Frontal cortex (tissue), 4 donors: ENCODE data around the gene LIN28B. TPM values are rescaled to one million over a fixed set of nuclear protein-coding genes. Genes with fewer than 3 reads are reported as not detected.
"Not testable (repeated sequence)": the region's sequence is repeated elsewhere in the genome, so short reads cannot be mapped to it uniquely, and the experiment has no call there.

ENCODE experiments used
- DNase-seq, 2 donors: peaks; one replicate each; pipeline ENCODE4 v3.0.0; 2012; ENCODE audit warnings: low spot score in 2 of 2
- FAIRE-seq: peaks from 2 replicates; lab custom pipeline; 2012; peaks lifted over from hg19 to GRCh38; lab: Jason Lieb, UNC
- total RNA-seq: library from RNA; depleted of rRNA; stranded (reverse); fragments of >200 nt; gene quantifications from one replicate; pipeline ENCODE4 v1.2.3, GENCODE V29; 2014
- donor health status: control.
- donor health status: control.
- donor health status: control.

The LIN28B gene
- total RNA-seq, 1 donor from 2014 or later = 0.41 TPM

DNA sequence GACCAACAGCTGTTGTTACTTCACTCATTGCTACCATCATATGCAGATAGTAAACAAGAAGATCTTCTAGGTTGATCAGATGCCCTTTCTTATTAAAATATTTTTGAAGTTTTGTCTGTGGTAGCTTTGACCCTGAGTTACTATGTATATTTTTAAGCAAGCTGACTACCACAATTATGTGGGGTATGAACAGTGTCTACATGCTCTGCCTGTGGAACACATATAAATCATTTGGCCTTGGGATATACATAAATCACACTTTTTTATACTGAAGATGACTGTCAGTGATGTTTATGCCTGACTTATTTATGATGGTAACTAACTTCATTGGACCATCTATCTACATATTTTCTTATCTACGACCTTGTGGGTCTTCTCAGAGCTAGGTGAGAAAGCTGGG, 44.2 kb downstream of the LIN28B start:
- no peak for FAIRE-seq
- no peak for DNase-seq

DNA sequence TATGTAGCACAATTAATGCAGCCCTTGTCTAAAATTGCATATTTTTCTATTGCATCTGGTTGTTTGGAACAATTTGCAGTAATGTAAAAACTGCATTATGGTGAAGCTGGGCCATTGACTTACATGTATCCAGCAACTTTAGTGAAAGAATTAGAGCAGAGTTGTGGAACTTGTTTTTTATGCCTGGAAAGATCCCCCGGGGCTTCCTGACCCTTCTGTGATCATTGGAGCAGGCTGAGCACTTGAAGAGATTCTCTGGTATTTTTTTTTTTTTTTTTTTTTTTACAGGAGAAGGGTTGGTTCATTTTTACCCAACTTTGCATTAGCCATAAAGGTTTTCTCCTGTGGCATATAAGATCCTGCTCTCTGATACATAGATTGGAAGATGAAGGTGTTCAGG, 45.0 kb downstream of the LIN28B start:
- FAIRE-seq = no peak
- no peak for DNase-seq

DNA sequence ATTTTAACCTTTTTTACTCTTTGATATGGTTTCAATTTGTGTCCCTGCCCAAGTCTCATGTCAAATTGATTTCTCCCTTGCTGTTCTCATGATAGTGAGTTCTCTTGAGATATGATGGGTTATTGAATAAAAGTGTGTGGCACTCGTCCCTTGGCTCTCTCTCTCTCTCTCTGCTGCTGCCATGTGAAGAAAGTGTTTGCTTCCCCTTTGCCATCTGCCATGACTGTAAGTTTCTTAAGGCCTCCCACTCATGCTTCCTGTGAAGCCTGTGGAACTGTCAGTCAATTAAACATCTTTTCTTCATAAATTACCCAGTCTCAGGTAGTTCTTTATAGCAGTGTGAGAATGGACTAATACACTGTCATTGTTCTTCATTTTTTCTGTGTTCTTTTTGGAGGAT, 48.5 kb downstream of the LIN28B start:
- FAIRE-seq (no peak), DNase-seq (no peak)

DNA sequence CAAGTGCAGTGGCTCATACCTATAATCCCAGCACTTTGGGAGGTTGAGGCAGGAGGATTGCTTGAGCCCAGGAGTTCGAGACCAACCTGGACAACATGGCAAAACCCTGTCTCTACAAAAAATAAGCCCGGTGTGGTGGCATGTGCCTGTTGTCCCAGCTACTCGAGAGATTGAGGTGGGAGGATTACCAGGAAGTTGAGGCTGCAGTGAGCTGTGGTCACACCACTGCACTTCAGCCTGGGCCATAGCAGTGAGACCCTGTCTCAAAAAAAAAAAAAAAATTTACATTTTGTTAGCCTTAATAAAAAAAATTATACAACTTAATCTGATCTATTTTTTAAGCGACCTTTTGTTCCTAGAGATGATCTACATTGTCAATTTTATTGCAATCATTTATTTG, 56.6 kb downstream of the LIN28B start:
- not testable (repeated sequence) for FAIRE-seq, DNase-seq

DNA sequence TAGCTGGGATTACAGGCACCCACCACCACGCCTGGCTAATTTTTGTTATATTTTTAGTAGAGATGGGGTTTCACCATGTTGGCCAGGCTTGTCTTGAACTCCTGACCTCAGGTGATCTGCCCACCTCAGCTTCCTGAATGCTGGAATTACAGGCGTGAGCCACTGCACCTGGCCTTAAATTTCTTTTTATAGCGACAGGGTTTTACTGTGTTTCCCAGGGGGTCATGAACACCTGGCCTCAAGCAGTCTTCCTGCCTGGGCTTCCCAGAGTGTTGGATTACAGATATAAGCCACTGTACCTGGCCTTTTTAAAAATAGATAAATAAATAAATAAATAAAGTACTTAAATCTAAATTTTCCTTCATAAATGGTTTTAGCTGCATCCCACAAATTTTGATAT, 57.5 kb downstream of the LIN28B start:
- DNase-seq (no peak), FAIRE-seq (no peak)

GRCh38 chr6:105014954-105015353, 58.0 kb downstream of the LIN28B start:
- no peak for DNase-seq
- FAIRE-seq = no peak

GRCh38 chr6:105015482-105015881, 58.6 kb downstream of the LIN28B start:
- DNase-seq (no peak), FAIRE-seq (no peak)

GRCh38 chr6:105019285-105019684, 62.4 kb downstream of the LIN28B start:
- FAIRE-seq = no peak
- DNase-seq = no peak

GRCh38 chr6:105021399-105021798, 64.5 kb downstream of the LIN28B start:
- DNase-seq = no peak
- no peak for FAIRE-seq

DNA sequence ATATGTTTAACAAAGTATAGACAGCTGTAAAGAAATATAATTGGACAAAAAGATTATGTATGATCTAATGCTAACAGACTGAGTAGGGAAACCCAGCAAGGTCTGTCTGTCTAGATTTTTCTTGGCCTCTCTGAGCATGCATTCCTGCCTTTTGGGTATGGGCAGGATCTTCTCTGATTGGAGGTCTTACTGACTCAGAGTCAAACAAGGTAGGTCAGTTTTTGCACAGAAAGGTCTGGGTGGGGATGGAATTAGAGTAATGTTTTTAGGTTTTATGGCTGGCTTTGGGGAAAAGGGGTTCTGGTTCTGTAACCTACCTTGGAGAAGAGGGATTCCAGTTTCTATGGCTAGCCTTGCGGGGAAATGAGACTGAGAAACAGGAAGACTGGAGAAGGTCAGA, 65.5 kb downstream of the LIN28B start:
- no peak for FAIRE-seq
- no peak for DNase-seq

GRCh38 chr6:105024803-105025202, 67.9 kb downstream of the LIN28B start:
- FAIRE-seq (no peak), DNase-seq (no peak)

GRCh38 chr6:105028898-105029297, 72.0 kb downstream of the LIN28B start:
- FAIRE-seq = no peak
- no peak for DNase-seq

DNA sequence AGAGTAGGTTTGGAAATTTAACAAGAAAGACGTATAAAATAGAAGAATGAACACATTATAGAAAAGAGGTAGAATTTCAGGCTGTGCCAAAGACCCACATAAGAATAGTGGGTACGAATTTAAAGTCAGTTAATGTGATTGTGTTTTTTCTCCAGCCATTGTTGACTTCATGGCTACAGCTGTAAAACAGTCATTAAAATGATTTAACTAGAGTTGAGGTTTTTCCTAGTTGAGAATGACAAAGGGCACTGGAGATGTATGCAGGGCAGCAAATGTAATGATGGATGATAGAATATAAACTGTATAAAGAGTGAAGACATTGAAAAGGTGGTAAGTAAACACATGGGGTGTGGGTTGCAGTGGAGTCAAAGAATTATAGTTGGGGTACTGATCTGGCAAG, 72.7 kb downstream of the LIN28B start:
- FAIRE-seq (no peak), DNase-seq (no peak)

GRCh38 chr6:105034470-105034869, 77.6 kb downstream of the LIN28B start:
- FAIRE-seq = no peak

DNA sequence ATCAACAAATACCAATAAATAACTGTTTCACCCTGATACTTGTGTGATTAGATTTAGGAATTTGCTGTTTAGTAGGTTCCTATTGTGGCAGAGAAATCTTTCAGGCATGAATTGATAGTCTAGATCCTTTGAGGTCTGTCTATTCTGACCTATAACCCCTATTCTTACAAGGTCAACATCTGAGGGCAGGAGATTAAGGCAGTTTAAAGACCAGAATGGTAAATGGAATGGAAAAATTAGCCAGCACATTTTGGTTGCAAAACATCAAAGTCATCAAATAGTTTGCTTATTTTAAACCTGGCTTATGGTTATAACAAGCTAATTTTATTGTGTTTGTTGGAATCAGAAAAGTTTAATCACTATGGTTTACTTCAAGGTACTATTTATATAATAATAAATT, 78.4 kb downstream of the LIN28B start:
- no peak for FAIRE-seq
- no peak for DNase-seq

More at GRCh38 chr6:105034470-105034869, 77.6 kb downstream of the LIN28B start:
- DNase-seq = no peak

- no peak for FAIRE-seq
- no peak for DNase-seq
Measured at GRCh38 chr6:105036351-105036750, 79.4 kb downstream of the LIN28B start.

GRCh38 chr6:105038259-105038658, 81.4 kb downstream of the LIN28B start:
- DNase-seq (no peak), FAIRE-seq (no peak)

- FAIRE-seq = no peak
Measured at GRCh38 chr6:105041880-105042279, 85.0 kb downstream of the LIN28B start.

DNA sequence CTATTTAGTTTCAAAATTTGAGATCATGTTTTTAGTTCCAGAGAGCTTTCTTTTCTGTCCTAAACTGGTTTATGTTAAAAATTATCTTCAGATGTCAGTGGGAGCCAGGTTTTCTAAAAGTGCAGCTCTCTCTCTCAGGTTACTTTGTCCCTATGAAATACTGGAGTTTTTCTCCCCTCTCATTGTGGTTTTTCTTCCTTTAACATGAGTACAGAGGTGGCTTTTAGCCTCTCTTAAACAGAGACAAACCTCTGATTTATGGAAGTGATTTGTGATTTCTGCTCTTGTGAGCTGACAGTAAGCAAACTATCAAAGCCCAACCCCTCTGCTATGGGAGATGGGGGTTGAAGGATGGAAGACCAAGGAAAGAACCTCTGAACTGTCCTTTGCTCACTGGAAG, 85.7 kb downstream of the LIN28B start:
- DNase-seq = no peak
- no peak for FAIRE-seq

More at GRCh38 chr6:105041880-105042279, 85.0 kb downstream of the LIN28B start:
- DNase-seq = no peak

- DNase-seq = no peak
- no peak for FAIRE-seq
Measured at GRCh38 chr6:105043979-105044378, 87.1 kb downstream of the LIN28B start.

- no peak for FAIRE-seq
Measured at GRCh38 chr6:105045526-105045925, 88.6 kb downstream of the LIN28B start.

DNA sequence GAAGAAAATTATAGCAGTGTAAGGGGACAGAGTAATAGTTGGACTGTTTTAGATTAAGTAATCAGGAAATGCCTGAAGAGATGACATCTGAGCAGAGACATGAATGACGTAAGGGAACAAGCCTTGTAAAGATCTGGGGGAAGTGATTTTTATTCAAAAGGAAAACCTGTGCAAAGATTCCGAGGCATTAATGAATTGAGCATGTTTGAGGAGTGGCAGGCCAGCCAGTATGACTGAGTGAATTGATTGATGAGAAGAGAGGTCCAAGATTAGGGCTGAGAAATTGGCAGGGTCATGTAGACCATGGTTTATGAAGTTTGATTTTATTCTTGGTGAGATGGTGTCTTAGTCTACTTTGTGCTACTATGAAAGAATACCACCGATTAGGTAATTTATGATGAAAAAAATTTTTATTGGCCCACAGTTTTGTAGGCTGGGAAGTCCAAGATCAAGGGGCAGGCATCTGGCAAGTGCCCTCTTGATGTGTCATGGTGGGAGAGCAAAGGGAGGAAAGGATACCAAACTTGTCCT, 95.1 kb downstream of the LIN28B start:
- no peak for FAIRE-seq
- no peak for DNase-seq

More at GRCh38 chr6:105045526-105045925, 88.6 kb downstream of the LIN28B start:
- no peak for DNase-seq
